H1 (cell line): ENCODE results near the gene SNAP47. TPM values are rescaled to one million over a fixed set of nuclear protein-coding genes. Genes with fewer than 3 reads are reported as not detected.

Experiments used
- CTCF ChIA-PET: fragments of 300-600 bp; sonication (Branson Sonifier 250); formaldehyde crosslinking; loops from one replicate; lab custom pipeline; 2021; ENCODE audit not compliant: partially characterized antibody; lab: Charles Lee
- POLR2A ChIA-PET: fragments of 300-600 bp; sonication (Branson Sonifier 250); formaldehyde crosslinking; loops from one replicate; lab custom pipeline; 2021; ENCODE audit warnings: inconsistent platforms; ENCODE audit not compliant: partially characterized antibody; lab: Charles Lee
- DNase-seq, 2 experiments: peaks; one replicate each; pipeline versions ENCODE4 v3.0.0 to v3.0.0-alpha.2; 2010 to 2022; ENCODE audit warnings: low spot score in 2 of 2, low read depth in 1 of 2, mixed read lengths in 1 of 2
- FAIRE-seq: peaks from 2 replicates; lab custom pipeline; 2011; peaks lifted over from hg19 to GRCh38; lab: Jason Lieb, UNC
- H2AFZ ChIP-seq: 2 replicates; pipeline ENCODE4 v1.8.1; 2012; ENCODE audit warnings: low read length, inconsistent platforms
- H2AK5ac ChIP-seq: 2 replicates; pipeline ENCODE4 v1.6.1; 2013; ENCODE audit warnings: low read depth, low read length
- H2BK120ac ChIP-seq: replicated peaks from 2 replicates; pipeline ENCODE3; 2013; ENCODE audit warnings: low read depth, low read length, inconsistent platforms
- H2BK12ac ChIP-seq: 2 replicates; pipeline ENCODE4 v1.6.1; 2013; ENCODE audit warnings: low read depth, low read length
- H2BK15ac ChIP-seq: 2 replicates; pipeline ENCODE4 v1.6.1; 2013; ENCODE audit warnings: low read length
- H2BK20ac ChIP-seq: 2 replicates; pipeline ENCODE4 v1.6.1; 2013; ENCODE audit warnings: low read length
- H2BK5ac ChIP-seq: 2 replicates; pipeline ENCODE4 v1.6.1; 2013; ENCODE audit warnings: low read depth, low read length
- H3K14ac ChIP-seq: 2 replicates; pipeline ENCODE4 v1.6.1; 2013; ENCODE audit warnings: inconsistent platforms; ENCODE audit not compliant: insufficient read length
- H3K18ac ChIP-seq: 2 replicates; pipeline ENCODE4 v1.6.1; 2013; ENCODE audit warnings: low read length; ENCODE audit errors: extremely low read depth
- H3K23ac ChIP-seq: 2 replicates; pipeline ENCODE4 v1.6.1; 2013; ENCODE audit warnings: inconsistent platforms; ENCODE audit not compliant: insufficient read length
- H3K23me2 ChIP-seq: 2 replicates; pipeline ENCODE4 v1.6.1; 2013; ENCODE audit warnings: low read depth, low read length
- H3K27ac ChIP-seq: 2 replicates; pipeline ENCODE4 v1.6.1; 2011; ENCODE audit warnings: low read depth, low read length, inconsistent platforms
- H3K27me3 ChIP-seq, 4 experiments: replicated peaks in 1 of 4; 1 replicate in 1 of 4; 2 replicates in 3 of 4; pipeline versions ENCODE4 v1.6.1 to v1.8.1; 2011 to 2013; ENCODE audit warnings: low read length in 3 of 4, mild to moderate bottlenecking in 3 of 4, inconsistent platforms in 2 of 4, mixed read lengths in 2 of 4, moderate library complexity in 1 of 4; ENCODE audit not compliant: control insufficient read depth in 3 of 4, insufficient read depth in 3 of 4; ENCODE audit errors: extremely low read depth in 1 of 4
- H3K36me3 ChIP-seq, 4 experiments: 2 replicates each; pipeline versions ENCODE4 v1.6.1 to v1.8.1; 2011 to 2013; ENCODE audit warnings: mild to moderate bottlenecking in 4 of 4, low read length in 3 of 4, moderate library complexity in 2 of 4, control low read depth in 1 of 4, inconsistent platforms in 1 of 4; ENCODE audit not compliant: insufficient read depth in 4 of 4, control insufficient read depth in 2 of 4
- H3K4ac ChIP-seq: replicated peaks from 2 replicates; pipeline ENCODE3; 2013; ENCODE audit warnings: low read length, low read depth, mixed read lengths, inconsistent platforms; ENCODE audit not compliant: insufficient read length
- H3K4me1 ChIP-seq, 4 experiments: replicated peaks in 1 of 4; 1 replicate in 1 of 4; 2 replicates in 3 of 4; pipeline versions ENCODE4 v1.6.1 to v1.8.1; 2011 to 2013; ENCODE audit warnings: low read length in 3 of 4, inconsistent platforms in 2 of 4, mixed read lengths in 1 of 4; ENCODE audit not compliant: insufficient read depth in 4 of 4, control insufficient read depth in 3 of 4
- H3K4me2 ChIP-seq, 2 experiments: 2 replicates each; pipeline versions ENCODE4 v1.6.1 to v1.8.1; 2011 to 2013; ENCODE audit warnings: low read depth in 2 of 2, low read length in 2 of 2, control low read depth in 1 of 2, inconsistent platforms in 1 of 2, mild to moderate bottlenecking in 1 of 2; ENCODE audit not compliant: insufficient read depth in 1 of 2
- H3K4me3 ChIP-seq, 4 experiments: fragments of 200-600, 300-600 bp in 1 of 4; sonication (generic), shearing (Covaris generic), sonication (Bioruptor Twin) in 1 of 4; 2 replicates each; pipeline versions ENCODE4 v1.5.1 to v1.8.1; 2011 to 2016; ENCODE audit warnings: low read length in 4 of 4, low read depth in 3 of 4, control low read depth in 2 of 4, inconsistent platforms in 2 of 4, mild to moderate bottlenecking in 2 of 4, mixed read lengths in 1 of 4, moderate library complexity in 1 of 4; ENCODE audit not compliant: insufficient read depth in 2 of 4; ENCODE audit errors: extremely low read depth in 1 of 4
- H3K56ac ChIP-seq: replicated peaks from 2 replicates; pipeline ENCODE3; 2013; ENCODE audit warnings: low read depth, mild to moderate bottlenecking, mixed read lengths, low read length, inconsistent platforms; ENCODE audit not compliant: insufficient read length
- H3K79me1 ChIP-seq: 2 replicates; pipeline ENCODE4 v1.6.1; 2013; ENCODE audit warnings: low read depth, low read length, control low read depth
- H3K79me2 ChIP-seq, 2 experiments: 2 replicates each; pipeline versions ENCODE4 v1.6.1 to v1.8.1; 2012 to 2013; ENCODE audit warnings: low read length in 2 of 2, mild to moderate bottlenecking in 2 of 2, inconsistent platforms in 1 of 2; ENCODE audit not compliant: insufficient read depth in 2 of 2, control insufficient read depth in 1 of 2
- H3K9ac ChIP-seq, 4 experiments: replicated peaks in 1 of 4; 1 replicate in 1 of 4; 2 replicates in 3 of 4; pipeline versions ENCODE4 v1.6.1 to v1.8.1; 2011 to 2013; ENCODE audit warnings: low read depth in 3 of 4, low read length in 3 of 4, control low read depth in 2 of 4, mild to moderate bottlenecking in 2 of 4, moderate library complexity in 2 of 4, inconsistent platforms in 1 of 4; ENCODE audit errors: extremely low read depth in 1 of 4
- H3K9me3 ChIP-seq, 2 experiments: 2 replicates each; pipeline versions ENCODE4 v1.6.1 to v1.8.1; 2012 to 2013; ENCODE audit warnings: mild to moderate bottlenecking in 2 of 2, moderate library complexity in 2 of 2, control low read depth in 1 of 2, inconsistent platforms in 1 of 2, low read depth in 1 of 2, low read length in 1 of 2, mixed read lengths in 1 of 2; ENCODE audit not compliant: insufficient read depth in 2 of 2
- H4K20me1 ChIP-seq, 2 experiments: replicated peaks in 1 of 2; 2 replicates each; pipeline versions ENCODE3 to v1.8.1; 2011 to 2013; ENCODE audit warnings: inconsistent platforms in 2 of 2, low read length in 2 of 2, mild to moderate bottlenecking in 1 of 2; ENCODE audit not compliant: insufficient read depth in 2 of 2, control insufficient read depth in 1 of 2
- H4K5ac ChIP-seq: 2 replicates; pipeline ENCODE4 v1.6.1; 2013; ENCODE audit warnings: low read length, low read depth, mixed read lengths, inconsistent platforms; ENCODE audit not compliant: insufficient read length
- H4K8ac ChIP-seq: 2 replicates; pipeline ENCODE4 v1.8.0; 2013; ENCODE audit warnings: mild to moderate bottlenecking, moderate library complexity, low read length, inconsistent platforms; ENCODE audit not compliant: insufficient read depth; ENCODE audit errors: extremely low read depth
- H4K91ac ChIP-seq: replicated peaks from 2 replicates; pipeline ENCODE3; 2013; ENCODE audit warnings: low read length, mixed read lengths, inconsistent platforms; ENCODE audit not compliant: insufficient read length
- ATF3 ChIP-seq: IDR thresholded peaks from 2 replicates; pipeline ENCODE4 v1.6.1; 2011; ENCODE audit warnings: low read depth, mild to moderate bottlenecking, low read length; ENCODE audit not compliant: insufficient read depth
- CHD1 ChIP-seq: IDR thresholded peaks from 2 replicates; pipeline ENCODE4 v1.6.1; 2012; ENCODE audit warnings: low read depth, low read length, improper control_type of control experiment
- EGR1 ChIP-seq: IDR thresholded peaks from 2 replicates; pipeline ENCODE4 v1.6.1; 2011; ENCODE audit warnings: low read depth, low read length, borderline replicate concordance
- EZH2 ChIP-seq: fragments of 200-600 bp; sonication (generic); IDR thresholded peaks from 2 replicates; pipeline ENCODE4 v1.7.1; 2012; ENCODE audit warnings: low read depth, mild to moderate bottlenecking, moderate library complexity, low read length, inconsistent platforms; ENCODE audit not compliant: severe bottlenecking
- JUN ChIP-seq: IDR thresholded peaks from 2 replicates; pipeline ENCODE4 v1.6.1; 2011; ENCODE audit warnings: low read depth, mild to moderate bottlenecking, improper control_type of control experiment, low read length
- MAFK ChIP-seq: IDR thresholded peaks from 2 replicates; pipeline ENCODE4 v1.6.1; 2012; ENCODE audit warnings: low read depth, mild to moderate bottlenecking, improper control_type of control experiment, low read length
- MAX ChIP-seq: IDR thresholded peaks from 2 replicates; pipeline ENCODE4 v1.6.1; 2012; ENCODE audit warnings: inconsistent platforms
- RFX5 ChIP-seq: IDR thresholded peaks from 2 replicates; pipeline ENCODE4 v1.6.1; 2011; ENCODE audit warnings: low read depth, low read length, improper control_type of control experiment, borderline replicate concordance
- RNF2 ChIP-seq: fragments of 200-900, 300-1000 bp; sonication (generic); IDR thresholded peaks from 2 replicates; pipeline ENCODE4 v1.7.1; 2016; ENCODE audit warnings: borderline replicate concordance, low read depth, mild to moderate bottlenecking, antibody characterized with exemption, low read length; ENCODE audit not compliant: poor library complexity, severe bottlenecking; ENCODE audit errors: missing control alignments
- SP1 ChIP-seq: IDR thresholded peaks from 2 replicates; pipeline ENCODE4 v1.6.1; 2011; ENCODE audit warnings: low read depth, low read length
- SRF ChIP-seq: IDR thresholded peaks from 2 replicates; pipeline ENCODE4 v1.6.1; 2011; ENCODE audit warnings: mild to moderate bottlenecking, low read depth, low read length, moderate library complexity
- TEAD4 ChIP-seq: IDR thresholded peaks from 2 replicates; pipeline ENCODE4 v1.6.1; 2012; ENCODE audit warnings: low read depth, low read length, inconsistent platforms, mixed read lengths
- WGBS, 2 experiments: shearing (Covaris generic) in 1 of 2; methylation state at CpG; one replicate each; pipeline versions ENCODE4 v1.1.6 to v1.1.7; 2013 to 2015; ENCODE audit warnings: low lambda C conversion rate in 2 of 2, mixed read lengths in 2 of 2, inconsistent platforms in 1 of 2, low coverage in 1 of 2, missing lambda C conversion rate in 1 of 2; ENCODE audit not compliant: insufficient replicate concordance in 2 of 2, insufficient coverage in 1 of 2, insufficient read length in 1 of 2; ENCODE audit errors: extremely low coverage in 1 of 2, missing lambda C conversion rate in 1 of 2; 5-methylcytosine and 5-hydroxymethylcytosine counted together
- polyA plus RNA-seq, 7 experiments: library from polyadenylated mRNA; depleted of rRNA in 3 of 7; stranded (reverse) in 5 of 7; unstranded in 2 of 7; fragments of >200 nt in 5 of 7; fragments of 200-250 nt in 2 of 7; gene quantifications; 1 replicate in 5 of 7; 2 replicates in 1 of 7; 4 replicates in 1 of 7; pipeline versions ENCODE4 v1.2.1 to v1.2.3, GENCODE V29; 2011 to 2013; ENCODE audit warnings: missing spikeins in 2 of 7, mixed read lengths in 2 of 7
- total RNA-seq: library from RNA; stranded (reverse); fragmentation: NEBNext Ultra II Directional; extraction: Animal tissue kit (Norgen Biotek cat#: 25700); gene quantifications from 2 replicates; pipeline ENCODE4 v1.2.1, GENCODE V29; 2021

Gene SNAP47
- total and polyA plus RNA-seq, 2 of the 8 experiments (the other 6 are each of a cell fraction or from before 2014, with no cell fraction given), result 37.6 to 42.2 TPM

- CTCF ChIA-PET, result interaction anchor here (1.2 kb wide), 1 partner anchor 281 kb away, joined by 3 read pairs; no protein-coding TSS in a partner anchor
- no peak for TF ChIP-seq MAFK
- TF ChIP-seq RFX5, result no peak
- TF ChIP-seq RNF2, result no peak
- no peak for TF ChIP-seq ATF3
- TF ChIP-seq EZH2, result no peak
- no peak for TF ChIP-seq CHD1
- TF ChIP-seq SP1, result no peak
- no peak for TF ChIP-seq TEAD4
- no peak for TF ChIP-seq SRF
- TF ChIP-seq EGR1, result no peak
- TF ChIP-seq JUN, result no peak
- no peak for TF ChIP-seq MAX
These were observed 19.7 kb downstream of the SNAP47 start for GRCh38 chr1:227754958-227755357.

More at GRCh38 chr1:227754958-227755357, 19.7 kb downstream of the SNAP47 start:
- Histone ChIP-seq H3K36me3 (peaks cover 5 to 15% (median 12%) of the 10 kb centered on the region in 4 experiments; a peak in 6 of 8 replicates), H3K4me3 (no peak overlapping the region), H3K27ac (no peak overlapping the region), H4K20me1 (peaks cover 18 to 21% of the 10 kb centered on the region in 2 experiments), H3K18ac (no peak overlapping the region), H3K4me2 (no peak overlapping the region), H3K27me3 (no peaks in the 10 kb centered on the region), H3K4me1 (no peaks in the 10 kb centered on the region), H3K79me2 (peaks cover 3 to 31% of the 10 kb centered on the region in 2 experiments; a peak in 3 of 4 replicates), H3K9me3 (no peaks in the 10 kb centered on the region), H2BK120ac (no peak overlapping the region), H4K91ac (no peak overlapping the region), H3K9ac (no peak overlapping the region), H4K5ac (no peak overlapping the region), H2BK12ac (no peak overlapping the region), H4K8ac (no peak overlapping the region), H3K23ac (no peak overlapping the region), H3K23me2 (no peaks in the 10 kb centered on the region), H2AFZ (no peak overlapping the region), H2BK20ac (no peak overlapping the region), H3K4ac (no peak overlapping the region), H2AK5ac (no peak overlapping the region), H2BK15ac (no peak overlapping the region), H2BK5ac (no peak overlapping the region), H3K14ac (no peak overlapping the region), H3K79me1 (peaks cover 16% of the 10 kb centered on the region), H3K56ac (no peak overlapping the region)
- 97% methylated on average over 4 of the region's 4 CpGs; no CpG with 5 or more reads in 1 of the 2 experiments for WGBS, 2 experiments
- DNase-seq (no peak), FAIRE-seq (no peak)
- POLR2A ChIA-PET, result no interaction called here
